ES-I3 (cell line): ENCODE measurements around the gene MACO1.

Source experiments
- H3K36me3 ChIP-seq: 2 replicates; pipeline ENCODE4 v1.6.1; 2013; ENCODE audit warnings: mild to moderate bottlenecking, low read length, control low read depth, moderate library complexity; ENCODE audit not compliant: insufficient read depth
- H3K4me1 ChIP-seq: 2 replicates; pipeline ENCODE4 v1.6.1; 2013; ENCODE audit warnings: mild to moderate bottlenecking, control low read depth, low read length; ENCODE audit not compliant: insufficient read depth
- H3K9ac ChIP-seq: 2 replicates; pipeline ENCODE4 v1.6.1; 2013; ENCODE audit warnings: low read depth, mild to moderate bottlenecking, low read length, moderate library complexity
- H3K9me3 ChIP-seq: 2 replicates; pipeline ENCODE4 v1.6.1; 2013; ENCODE audit warnings: mild to moderate bottlenecking, low read length, moderate library complexity; ENCODE audit not compliant: control insufficient read depth, insufficient read depth

The MACO1 gene

DNA sequence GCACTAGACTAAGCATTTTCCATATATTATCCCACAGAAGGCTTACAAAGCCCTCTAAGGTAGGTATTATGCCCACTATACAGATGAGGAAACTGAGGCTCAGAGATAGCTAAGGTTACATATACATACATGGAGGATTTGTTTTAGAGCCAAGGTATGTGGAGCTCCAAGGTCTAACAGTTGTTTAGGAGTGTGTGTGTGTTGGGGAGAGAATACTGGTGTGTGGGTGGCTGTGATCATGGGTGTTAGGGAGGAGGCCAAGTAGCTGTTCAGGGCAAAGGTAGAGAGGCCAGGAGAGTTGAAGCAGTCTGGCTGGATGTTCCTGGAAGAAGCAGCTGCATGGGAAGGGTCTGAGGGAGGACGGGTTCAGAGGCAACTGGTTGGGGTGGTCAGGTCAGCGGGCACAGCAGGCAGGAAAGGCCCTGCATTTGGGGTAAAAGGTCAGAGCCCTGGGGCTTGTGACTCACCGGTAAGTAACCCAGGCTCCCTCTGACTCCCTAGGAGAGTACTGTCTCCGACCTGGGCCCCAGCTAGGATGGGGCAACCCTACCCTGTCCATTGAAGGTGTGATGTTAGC is 107.6 kb downstream of the MACO1 start:
- Histone ChIP-seq H3K9ac (no peak overlapping the region), H3K36me3 (no peaks in the 10 kb centered on the region), H3K4me1 (peaks cover 16% of the 10 kb centered on the region; the same call in 1 of the 2 replicates), H3K9me3 (no peaks in the 10 kb centered on the region)

DNA sequence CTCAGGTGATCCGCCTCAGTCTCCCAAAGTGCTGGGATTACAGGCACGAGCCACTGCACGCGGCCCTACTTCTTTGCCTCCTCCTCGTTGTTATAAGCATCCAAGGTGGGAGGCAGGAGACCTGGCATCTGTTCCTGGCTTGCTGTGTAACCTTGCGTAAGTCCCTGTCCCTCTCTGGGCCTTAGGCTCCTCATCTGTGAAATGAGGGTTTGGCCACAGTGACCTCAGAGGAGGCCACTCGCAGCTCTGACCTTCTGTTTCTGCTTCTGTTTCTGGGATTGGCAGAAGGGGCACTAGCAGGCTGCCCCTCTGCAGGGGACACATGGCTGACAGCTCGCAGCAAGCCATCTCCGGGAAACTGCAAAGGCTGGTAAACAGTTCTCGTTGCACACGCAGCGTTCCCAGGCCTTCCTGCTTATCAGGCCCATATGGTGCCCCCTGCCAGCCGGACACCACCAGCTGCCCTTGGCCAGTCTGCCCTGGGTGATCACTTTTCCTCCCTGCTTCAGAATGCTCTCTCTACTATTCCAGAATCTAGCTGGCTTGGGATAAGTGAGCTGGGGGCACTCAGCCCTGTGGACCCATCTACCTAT is 110.1 kb downstream of the MACO1 start:
- H3K9me3 ChIP-seq, result no peaks in the 10 kb centered on the region
- no peaks in the 10 kb centered on the region for H3K36me3 ChIP-seq
- H3K9ac ChIP-seq, result no peak overlapping the region
- H3K4me1 ChIP-seq, result peaks cover 25% of the 10 kb centered on the region; the same call in 1 of the 2 replicates

DNA sequence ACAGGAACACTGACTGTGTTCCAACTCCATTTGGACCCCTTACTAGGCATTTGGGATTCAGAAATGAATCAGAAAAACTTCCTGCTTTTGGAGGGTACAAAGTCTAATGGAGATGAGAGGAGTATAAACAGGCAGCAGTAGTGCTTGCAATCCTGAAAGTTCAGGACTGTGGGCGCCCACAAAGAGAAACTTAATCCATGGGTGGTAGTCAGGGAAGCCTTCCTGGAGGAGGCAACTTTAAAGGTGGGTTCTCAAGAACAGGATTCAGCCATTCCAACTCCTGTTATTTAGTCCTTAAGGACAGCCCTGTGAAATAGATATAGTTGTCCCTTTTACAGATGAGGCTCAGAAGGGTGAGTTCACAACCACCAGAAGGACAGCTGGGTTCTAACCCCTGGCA is 110.7 kb downstream of the MACO1 start:
- no peak overlapping the region for H3K9ac ChIP-seq
- no peaks in the 10 kb centered on the region for H3K36me3 ChIP-seq
- H3K9me3 ChIP-seq, result no peaks in the 10 kb centered on the region
- peaks cover 25% of the 10 kb centered on the region; the same call in 1 of the 2 replicates for H3K4me1 ChIP-seq

DNA sequence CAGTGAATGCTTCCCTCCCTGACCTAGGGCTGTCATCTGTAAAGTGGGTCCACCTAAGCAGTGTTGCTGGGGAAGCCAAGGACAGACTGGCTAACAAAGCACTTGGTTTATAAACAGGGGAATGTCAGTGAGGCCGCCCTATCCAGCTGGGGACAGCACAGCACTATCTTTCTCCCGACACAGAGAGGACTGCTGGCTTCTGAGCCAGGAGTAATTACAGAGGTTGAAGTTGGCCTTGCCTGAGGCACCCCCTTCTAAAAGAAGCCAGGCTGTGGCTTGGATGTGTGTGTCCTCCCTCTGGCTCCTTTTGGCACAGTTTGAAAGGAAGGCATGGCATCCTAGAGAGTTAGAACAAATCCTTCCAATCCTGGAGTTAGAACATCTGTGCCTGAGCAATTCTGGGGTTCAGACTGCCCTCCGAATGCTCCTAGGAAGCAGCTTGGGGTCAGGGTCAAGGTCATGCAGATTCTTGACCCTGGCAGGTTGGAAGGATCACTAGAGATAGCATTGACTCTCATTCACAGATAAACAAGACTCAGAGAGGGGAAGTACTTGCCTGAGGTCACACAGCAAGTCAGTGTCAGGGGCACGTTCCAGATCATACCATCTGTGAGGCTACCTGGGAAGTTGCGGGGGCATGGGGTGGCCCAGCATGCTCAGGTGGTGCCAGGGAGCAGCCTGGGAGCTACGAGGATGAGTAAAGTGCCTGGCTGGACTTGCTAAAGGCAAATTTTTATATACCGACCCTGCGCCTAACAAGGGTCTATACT is 111.4 kb downstream of the MACO1 start:
- Histone ChIP-seq H3K9me3 (no peaks in the 10 kb centered on the region), H3K9ac (no peak overlapping the region), H3K36me3 (no peaks in the 10 kb centered on the region), H3K4me1 (peaks cover 21% of the 10 kb centered on the region; the same call in 1 of the 2 replicates)

DNA sequence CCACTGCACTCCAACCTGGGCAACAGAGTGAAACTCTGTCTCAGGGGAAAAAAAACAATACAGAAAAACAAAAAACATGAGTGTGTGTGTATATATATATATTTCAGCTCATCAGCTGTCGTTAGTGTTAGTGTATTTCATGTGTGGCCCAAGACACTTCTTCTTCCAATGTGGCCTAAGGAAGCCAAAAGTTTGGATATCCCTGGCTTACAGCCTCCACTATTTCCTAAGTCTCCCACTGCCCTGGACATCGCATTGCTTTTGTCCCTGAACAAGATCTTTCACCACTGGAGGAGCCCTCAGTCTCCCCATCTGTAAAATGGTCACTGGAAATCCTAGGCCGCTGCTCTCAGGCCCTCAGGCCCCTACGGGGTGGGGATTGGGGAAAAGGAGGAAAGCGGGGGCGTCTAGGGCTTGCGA is 112.3 kb downstream of the MACO1 start:
- Histone ChIP-seq H3K9me3 (no peaks in the 10 kb centered on the region), H3K9ac (peak overlapping the region; percentile 21; the same call in 1 of the 2 replicates), H3K4me1 (peaks cover 19% of the 10 kb centered on the region; the same call in 1 of the 2 replicates), H3K36me3 (no peaks in the 10 kb centered on the region)

DNA sequence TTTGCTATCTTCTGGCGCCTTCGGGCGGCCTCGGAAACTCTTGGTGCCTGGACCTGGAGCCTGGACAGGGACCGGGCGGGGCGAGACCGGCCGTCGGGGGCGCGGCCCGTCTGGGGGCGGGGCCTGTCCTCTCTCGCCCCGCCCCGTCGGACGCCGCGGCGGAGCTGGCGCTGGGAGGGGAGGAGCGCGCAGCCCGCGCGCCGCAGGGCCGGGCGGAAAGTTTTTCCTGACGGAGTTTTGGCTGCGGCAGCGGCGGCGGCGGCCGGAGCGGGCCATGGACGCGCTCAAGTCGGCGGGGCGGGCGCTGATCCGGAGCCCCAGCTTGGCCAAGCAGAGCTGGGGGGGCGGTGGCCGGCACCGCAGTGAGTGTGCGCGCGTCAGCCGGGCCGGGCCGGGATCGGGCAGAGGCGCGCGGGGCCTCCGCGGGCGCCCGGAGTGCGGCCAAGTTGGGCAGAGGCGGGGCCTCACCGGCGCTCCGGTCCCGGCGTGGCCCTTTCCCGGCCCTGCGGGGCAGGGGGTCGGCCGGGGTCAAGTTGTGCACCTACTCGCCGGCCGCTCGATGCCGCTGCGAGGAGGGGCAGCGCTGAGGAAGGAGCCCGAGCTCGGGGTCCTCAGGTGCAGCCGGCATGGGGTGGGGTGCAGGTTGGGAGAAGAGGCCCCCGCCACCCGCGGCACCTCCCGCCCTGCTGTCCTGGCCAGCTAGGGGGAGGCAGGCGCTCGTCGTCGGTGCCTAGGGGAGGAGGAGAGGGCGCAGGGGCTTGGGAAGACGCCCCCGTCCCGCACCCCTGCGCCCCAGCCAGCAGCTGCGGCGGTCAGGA is 112.9 kb downstream of the MACO1 start, which contains the start of gene LDLRAP1:
Gene LDLRAP1 (plus strand): TSS at position 182 of the 818 bp plus-strand sequence. CDS start 93 bp downstream, at position 275.
- H3K36me3 ChIP-seq, result no peaks in the 10 kb centered on the region
- no peaks in the 10 kb centered on the region for H3K9me3 ChIP-seq
- H3K9ac ChIP-seq, result peak within 1 kb of the TSS; percentile 73
- peaks cover 15% of the 10 kb centered on the region; the same call in 1 of the 2 replicates for H3K4me1 ChIP-seq

DNA sequence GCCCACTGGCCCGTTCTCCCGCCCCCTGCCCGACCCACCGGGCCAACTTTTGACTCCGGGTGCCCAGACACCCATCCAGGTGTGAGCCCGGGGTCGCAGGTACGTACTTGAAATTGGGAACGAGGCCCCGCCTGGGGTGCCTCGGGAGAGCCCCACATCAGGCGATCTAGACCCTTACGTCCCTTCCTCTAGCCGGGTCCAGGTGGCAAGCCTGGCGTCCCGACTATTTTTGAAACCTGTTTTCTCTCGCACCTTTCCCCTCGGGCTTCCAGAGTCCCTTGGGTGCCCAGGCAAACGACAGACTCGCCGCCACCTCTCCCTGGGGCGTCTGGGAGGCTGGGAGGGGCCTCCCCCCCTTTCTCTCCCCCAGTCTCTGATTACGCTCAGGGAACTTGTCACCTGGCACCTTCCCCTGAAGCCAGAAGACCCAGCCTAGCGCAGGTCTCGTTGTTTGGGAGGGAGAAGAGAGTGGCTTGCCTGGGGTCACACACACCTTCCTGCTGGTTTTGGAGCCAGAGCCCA is 113.6 kb downstream of the MACO1 start:
- H3K4me1 ChIP-seq, result peaks cover 17% of the 10 kb centered on the region; the same call in 1 of the 2 replicates
- no peaks in the 10 kb centered on the region for H3K9me3 ChIP-seq
- no peaks in the 10 kb centered on the region for H3K36me3 ChIP-seq
- H3K9ac ChIP-seq, result peak overlapping the region; percentile 73

DNA sequence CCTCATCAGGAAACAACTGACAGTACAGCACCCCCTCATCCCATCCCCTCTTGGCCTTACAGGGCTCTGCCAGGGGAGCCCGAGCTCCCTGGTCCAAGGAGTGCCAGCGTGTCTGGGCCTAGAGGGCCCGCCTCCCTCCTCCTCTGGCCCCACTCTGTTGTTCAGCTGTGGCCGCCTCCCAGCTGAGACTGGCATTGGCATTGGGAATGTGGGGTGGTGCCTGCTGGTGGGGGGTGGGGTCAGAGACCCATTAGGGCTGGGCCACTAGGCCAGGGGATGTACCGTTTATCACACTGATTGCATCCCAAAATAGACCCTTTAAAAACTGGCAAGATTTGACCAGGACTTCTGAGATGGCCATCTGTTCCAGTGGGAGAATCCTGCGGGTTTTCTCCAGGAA is 114.1 kb downstream of the MACO1 start:
- Histone ChIP-seq H3K9ac (peak overlapping the region; percentile 73; the same call in 1 of the 2 replicates), H3K36me3 (no peaks in the 10 kb centered on the region), H3K9me3 (no peaks in the 10 kb centered on the region), H3K4me1 (peaks cover 22% of the 10 kb centered on the region; the same call in 1 of the 2 replicates)

DNA sequence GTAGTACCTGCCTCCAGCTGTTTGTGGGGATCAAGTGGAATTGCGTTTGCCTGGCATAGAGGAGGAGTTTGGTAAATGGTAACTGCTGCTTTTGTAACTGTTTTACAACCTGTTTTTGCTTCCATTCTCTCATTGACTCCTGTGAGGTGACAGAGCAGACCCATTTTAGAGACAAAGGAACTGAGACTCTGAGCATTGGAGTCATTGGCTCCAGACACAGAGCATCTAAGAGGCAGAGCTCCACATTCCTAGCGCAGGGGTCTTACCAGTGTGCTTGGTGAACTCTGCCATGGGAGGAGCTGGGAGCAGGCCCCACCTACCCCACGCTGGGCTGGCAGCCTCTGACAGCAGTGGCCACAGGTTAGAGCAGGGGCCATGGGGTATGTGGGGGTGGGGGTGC is 115.1 kb downstream of the MACO1 start:
- Histone ChIP-seq H3K4me1 (peaks cover 27% of the 10 kb centered on the region; the same call in 1 of the 2 replicates), H3K36me3 (no peaks in the 10 kb centered on the region; the same call in 1 of the 2 replicates), H3K9ac (no peak overlapping the region), H3K9me3 (no peaks in the 10 kb centered on the region)

DNA sequence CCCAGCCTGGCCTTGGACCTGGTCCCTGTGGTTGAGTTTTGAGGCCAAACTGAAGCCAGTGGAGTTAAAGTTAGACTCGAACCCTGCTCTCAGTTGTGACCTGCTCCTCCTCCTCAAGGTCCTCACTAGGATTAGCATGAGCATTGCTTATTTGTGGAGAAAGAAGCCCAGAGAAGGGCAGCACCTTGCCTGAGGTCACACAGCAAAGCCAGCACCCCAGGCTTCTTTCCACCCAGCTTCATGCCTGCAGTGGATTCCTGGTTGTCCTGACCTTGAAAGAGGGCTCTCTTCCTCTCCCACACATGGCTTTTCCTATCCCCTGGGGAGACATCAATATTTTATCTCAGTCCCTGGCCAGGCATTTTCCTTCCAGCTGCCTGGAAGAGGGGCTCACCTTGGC is 115.5 kb downstream of the MACO1 start:
- H3K9ac ChIP-seq, result no peak overlapping the region
- H3K4me1 ChIP-seq, result peaks cover 27% of the 10 kb centered on the region; the same call in 1 of the 2 replicates
- H3K9me3 ChIP-seq, result no peaks in the 10 kb centered on the region
- no peaks in the 10 kb centered on the region; the same call in 1 of the 2 replicates for H3K36me3 ChIP-seq

DNA sequence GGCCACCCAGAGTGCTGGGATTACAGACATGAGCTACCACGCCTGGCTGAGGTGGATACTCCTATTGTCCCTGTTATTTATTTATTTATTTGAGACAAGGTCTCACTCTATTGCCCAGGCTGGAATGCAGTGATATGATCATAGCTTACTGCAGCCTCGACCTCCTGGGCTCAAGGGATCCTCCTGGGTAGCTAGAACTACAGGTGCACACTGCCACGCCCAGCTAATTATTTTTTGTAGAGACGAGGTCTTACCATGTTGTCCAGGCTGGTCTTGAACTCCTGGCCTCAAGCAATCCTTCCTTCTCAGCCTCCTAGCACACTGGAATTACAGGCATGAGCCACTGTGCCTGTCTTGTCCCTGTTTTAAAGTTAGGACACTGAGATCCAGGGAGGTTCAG is 117.9 kb downstream of the MACO1 start:
- no peaks in the 10 kb centered on the region; the same call in 1 of the 2 replicates for H3K36me3 ChIP-seq
- H3K9ac ChIP-seq, result no peak overlapping the region
- peaks cover 22% of the 10 kb centered on the region; the same call in 1 of the 2 replicates for H3K4me1 ChIP-seq
- no peaks in the 10 kb centered on the region for H3K9me3 ChIP-seq

DNA sequence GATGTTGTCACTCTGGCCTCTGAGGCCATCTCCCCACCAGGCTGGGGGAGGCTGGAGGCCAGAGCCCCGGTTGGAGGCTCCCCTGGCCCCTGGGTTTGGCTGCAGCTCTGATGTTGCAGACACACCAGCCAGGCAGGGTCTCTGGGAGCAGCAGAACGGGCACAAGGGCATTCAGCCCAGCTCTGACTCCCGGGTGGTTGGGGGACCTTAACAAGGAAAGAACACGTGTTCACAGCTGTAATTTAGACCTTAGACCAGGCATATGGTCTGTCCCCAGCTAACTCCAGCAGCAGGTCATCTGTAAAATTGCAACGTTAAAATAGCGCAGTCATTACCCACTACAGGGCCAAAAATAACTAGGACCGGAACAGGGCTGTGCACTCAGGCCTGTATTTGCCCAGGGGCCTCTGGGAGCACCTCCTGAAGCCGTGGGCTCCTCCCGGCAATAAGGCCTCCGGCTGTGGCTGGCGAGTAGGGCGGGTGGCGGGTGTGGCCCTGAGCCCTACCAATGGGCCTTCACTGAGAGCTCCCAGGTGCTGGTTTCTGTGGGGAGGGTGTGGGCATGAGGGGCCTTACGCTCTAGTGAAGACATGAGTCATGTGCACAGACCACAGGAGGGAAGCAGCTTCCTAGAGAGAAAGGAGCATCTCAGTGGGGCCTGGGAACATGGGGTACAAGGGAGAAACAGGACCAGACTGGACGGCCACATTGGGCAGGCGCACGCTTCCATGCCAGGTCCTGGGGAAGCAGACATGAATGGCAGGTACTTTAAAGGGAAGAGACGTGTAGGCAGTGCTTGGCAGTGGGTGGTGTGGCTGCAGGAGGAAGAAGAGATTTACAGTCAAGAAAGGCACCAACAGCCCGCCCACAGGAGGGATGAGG is 118.8 kb downstream of the MACO1 start:
- H3K4me1 ChIP-seq, result peaks cover 21% of the 10 kb centered on the region; the same call in 1 of the 2 replicates
- no peaks in the 10 kb centered on the region; the same call in 1 of the 2 replicates for H3K36me3 ChIP-seq
- H3K9ac ChIP-seq, result no peak overlapping the region
- H3K9me3 ChIP-seq, result no peaks in the 10 kb centered on the region
